ENCODE data around the gene SLC9A5. TPM values are rescaled to one million over a fixed set of nuclear protein-coding genes. Genes with fewer than 3 reads are reported as not detected.

SLC9A5 gene
- total and polyA plus RNA-seq, 10 of the 15 experiments (the other 5 are each of a cell fraction or from before 2014, with no cell fraction given), result 0.26 to 5.7 (median 1.5) TPM

DNA sequence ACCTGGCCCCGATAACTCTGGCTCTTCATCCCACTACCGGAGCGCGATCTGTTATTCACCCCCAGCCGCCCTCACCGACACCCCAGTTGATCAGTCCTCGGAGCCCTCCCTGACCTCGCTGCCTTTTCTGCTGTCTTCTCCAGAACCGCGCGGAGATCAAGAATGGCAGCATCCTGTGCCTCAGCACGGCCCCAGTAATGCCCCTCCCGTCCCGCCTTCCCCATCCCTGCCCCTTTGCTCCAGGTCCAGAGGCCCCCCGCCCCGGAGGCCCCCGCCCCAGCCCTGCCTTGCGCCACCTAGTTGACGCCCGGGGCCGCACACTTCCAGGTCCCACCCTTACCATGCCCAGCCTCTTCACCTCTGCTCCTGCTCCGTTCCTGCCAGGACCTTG lies 49.0 kb upstream of the SLC9A5 start:
- no peak for DNase-seq (ENCODE audit: low read depth, low spot score)
- RAD21 ChIA-PET (ENCODE audit: unreplicated experiment), result no interaction called here
- TF ChIP-seq STAT3 (IDR thresholded peaks at IDR 0.05; ENCODE audit: low read depth, low read length), result no peak
- no peak for TF ChIP-seq SMARCA5 (IDR thresholded peaks at IDR 0.05)
- TF ChIP-seq LARP7 (IDR thresholded peaks at IDR 0.05), result no peak
- no peak for TF ChIP-seq FOS (IDR thresholded peaks at IDR 0.05; ENCODE audit: borderline replicate concordance, extremely low read depth, insufficient read length)
- no peak for TF ChIP-seq CHD1 (IDR thresholded peaks at IDR 0.05; ENCODE audit: low read depth, low read length)
- no peak for TF ChIP-seq TCF12 (IDR thresholded peaks at IDR 0.05; ENCODE audit: low read depth, low read length)
- no peak for TF ChIP-seq CREM (IDR thresholded peaks at IDR 0.05; ENCODE audit: low read depth)
- TF ChIP-seq WRNIP1 (IDR thresholded peaks at IDR 0.05; ENCODE audit: borderline replicate concordance, low read depth, low read length), result no peak
- TF ChIP-seq ASH2L (IDR thresholded peaks at IDR 0.05; ENCODE audit: borderline replicate concordance, low read depth), result no peak
- TF ChIP-seq, protein P1, sequence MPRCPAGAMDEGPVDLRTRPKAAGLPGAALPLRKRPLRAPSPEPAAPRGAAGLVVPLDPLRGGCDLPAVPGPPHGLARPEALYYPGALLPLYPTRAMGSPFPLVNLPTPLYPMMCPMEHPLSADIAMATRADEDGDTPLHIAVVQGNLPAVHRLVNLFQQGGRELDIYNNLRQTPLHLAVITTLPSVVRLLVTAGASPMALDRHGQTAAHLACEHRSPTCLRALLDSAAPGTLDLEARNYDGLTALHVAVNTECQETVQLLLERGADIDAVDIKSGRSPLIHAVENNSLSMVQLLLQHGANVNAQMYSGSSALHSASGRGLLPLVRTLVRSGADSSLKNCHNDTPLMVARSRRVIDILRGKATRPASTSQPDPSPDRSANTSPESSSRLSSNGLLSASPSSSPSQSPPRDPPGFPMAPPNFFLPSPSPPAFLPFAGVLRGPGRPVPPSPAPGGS (IDR thresholded peaks at IDR 0.05; ENCODE audit: borderline replicate concordance, insufficient read depth, low read depth, low read length, poor library complexity, severe bottlenecking), result no peak
- TF ChIP-seq, protein P2, sequence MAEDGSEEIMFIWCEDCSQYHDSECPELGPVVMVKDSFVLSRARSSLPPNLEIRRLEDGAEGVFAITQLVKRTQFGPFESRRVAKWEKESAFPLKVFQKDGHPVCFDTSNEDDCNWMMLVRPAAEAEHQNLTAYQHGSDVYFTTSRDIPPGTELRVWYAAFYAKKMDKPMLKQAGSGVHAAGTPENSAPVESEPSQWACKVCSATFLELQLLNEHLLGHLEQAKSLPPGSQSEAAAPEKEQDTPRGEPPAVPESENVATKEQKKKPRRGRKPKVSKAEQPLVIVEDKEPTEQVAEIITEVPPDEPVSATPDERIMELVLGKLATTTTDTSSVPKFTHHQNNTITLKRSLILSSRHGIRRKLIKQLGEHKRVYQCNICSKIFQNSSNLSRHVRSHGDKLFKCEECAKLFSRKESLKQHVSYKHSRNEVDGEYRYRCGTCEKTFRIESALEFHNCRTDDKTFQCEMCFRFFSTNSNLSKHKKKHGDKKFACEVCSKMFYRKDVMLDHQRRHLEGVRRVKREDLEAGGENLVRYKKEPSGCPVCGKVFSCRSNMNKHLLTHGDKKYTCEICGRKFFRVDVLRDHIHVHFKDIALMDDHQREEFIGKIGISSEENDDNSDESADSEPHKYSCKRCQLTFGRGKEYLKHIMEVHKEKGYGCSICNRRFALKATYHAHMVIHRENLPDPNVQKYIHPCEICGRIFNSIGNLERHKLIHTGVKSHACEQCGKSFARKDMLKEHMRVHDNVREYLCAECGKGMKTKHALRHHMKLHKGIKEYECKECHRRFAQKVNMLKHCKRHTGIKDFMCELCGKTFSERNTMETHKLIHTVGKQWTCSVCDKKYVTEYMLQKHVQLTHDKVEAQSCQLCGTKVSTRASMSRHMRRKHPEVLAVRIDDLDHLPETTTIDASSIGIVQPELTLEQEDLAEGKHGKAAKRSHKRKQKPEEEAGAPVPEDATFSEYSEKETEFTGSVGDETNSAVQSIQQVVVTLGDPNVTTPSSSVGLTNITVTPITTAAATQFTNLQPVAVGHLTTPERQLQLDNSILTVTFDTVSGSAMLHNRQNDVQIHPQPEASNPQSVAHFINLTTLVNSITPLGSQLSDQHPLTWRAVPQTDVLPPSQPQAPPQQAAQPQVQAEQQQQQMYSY (CRISPR knock-in tag; IDR thresholded peaks at IDR 0.05), result no peak
- TF ChIP-seq POLR2A (IDR thresholded peaks at IDR 0.05; ENCODE audit: low read depth, low read length), result no peak
- TF ChIP-seq BHLHE40 (IDR thresholded peaks at IDR 0.05; ENCODE audit: borderline replicate concordance in 1 of 2, low read depth in 2 of 2, low read length in 1 of 2), result no peak
- TF ChIP-seq, protein P3, sequence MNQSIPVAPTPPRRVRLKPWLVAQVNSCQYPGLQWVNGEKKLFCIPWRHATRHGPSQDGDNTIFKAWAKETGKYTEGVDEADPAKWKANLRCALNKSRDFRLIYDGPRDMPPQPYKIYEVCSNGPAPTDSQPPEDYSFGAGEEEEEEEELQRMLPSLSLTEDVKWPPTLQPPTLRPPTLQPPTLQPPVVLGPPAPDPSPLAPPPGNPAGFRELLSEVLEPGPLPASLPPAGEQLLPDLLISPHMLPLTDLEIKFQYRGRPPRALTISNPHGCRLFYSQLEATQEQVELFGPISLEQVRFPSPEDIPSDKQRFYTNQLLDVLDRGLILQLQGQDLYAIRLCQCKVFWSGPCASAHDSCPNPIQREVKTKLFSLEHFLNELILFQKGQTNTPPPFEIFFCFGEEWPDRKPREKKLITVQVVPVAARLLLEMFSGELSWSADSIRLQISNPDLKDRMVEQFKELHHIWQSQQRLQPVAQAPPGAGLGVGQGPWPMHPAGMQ (IDR thresholded peaks at IDR 0.05; ENCODE audit: borderline replicate concordance), result no peak
- TF ChIP-seq, protein P4, sequence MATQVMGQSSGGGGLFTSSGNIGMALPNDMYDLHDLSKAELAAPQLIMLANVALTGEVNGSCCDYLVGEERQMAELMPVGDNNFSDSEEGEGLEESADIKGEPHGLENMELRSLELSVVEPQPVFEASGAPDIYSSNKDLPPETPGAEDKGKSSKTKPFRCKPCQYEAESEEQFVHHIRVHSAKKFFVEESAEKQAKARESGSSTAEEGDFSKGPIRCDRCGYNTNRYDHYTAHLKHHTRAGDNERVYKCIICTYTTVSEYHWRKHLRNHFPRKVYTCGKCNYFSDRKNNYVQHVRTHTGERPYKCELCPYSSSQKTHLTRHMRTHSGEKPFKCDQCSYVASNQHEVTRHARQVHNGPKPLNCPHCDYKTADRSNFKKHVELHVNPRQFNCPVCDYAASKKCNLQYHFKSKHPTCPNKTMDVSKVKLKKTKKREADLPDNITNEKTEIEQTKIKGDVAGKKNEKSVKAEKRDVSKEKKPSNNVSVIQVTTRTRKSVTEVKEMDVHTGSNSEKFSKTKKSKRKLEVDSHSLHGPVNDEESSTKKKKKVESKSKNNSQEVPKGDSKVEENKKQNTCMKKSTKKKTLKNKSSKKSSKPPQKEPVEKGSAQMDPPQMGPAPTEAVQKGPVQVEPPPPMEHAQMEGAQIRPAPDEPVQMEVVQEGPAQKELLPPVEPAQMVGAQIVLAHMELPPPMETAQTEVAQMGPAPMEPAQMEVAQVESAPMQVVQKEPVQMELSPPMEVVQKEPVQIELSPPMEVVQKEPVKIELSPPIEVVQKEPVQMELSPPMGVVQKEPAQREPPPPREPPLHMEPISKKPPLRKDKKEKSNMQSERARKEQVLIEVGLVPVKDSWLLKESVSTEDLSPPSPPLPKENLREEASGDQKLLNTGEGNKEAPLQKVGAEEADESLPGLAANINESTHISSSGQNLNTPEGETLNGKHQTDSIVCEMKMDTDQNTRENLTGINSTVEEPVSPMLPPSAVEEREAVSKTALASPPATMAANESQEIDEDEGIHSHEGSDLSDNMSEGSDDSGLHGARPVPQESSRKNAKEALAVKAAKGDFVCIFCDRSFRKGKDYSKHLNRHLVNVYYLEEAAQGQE (IDR thresholded peaks at IDR 0.05; ENCODE audit: low read depth, low read length), result no peak

More for the DNA sequence above, 49.0 kb upstream of the SLC9A5 start:
- ChIA-PET POLR2A (no interaction called here), CTCF (no interaction called here), SMC1A (ENCODE audit: uncharacterized antibody, unreplicated experiment) (no interaction called here)
- no peaks in the 10 kb centered on the region for H3K27me3 ChIP-seq (replicated peaks in 1 of 2; ENCODE audit: control insufficient read depth in 2 of 2, insufficient read depth in 2 of 2, low read length in 1 of 2)
- H3K4me3 ChIP-seq, result no peak overlapping the region
- 96% methylated on average over 15 of the region's 22 CpGs for WGBS (ENCODE audit: insufficient coverage, insufficient replicate concordance, low lambda C conversion rate, missing lambda C conversion rate)
- H3K9me3 ChIP-seq (replicated peaks; ENCODE audit: control insufficient read depth, insufficient read depth, low read length), result no peaks in the 10 kb centered on the region
- H3K27ac ChIP-seq (ENCODE audit: control insufficient read depth, insufficient read depth), result no peak overlapping the region
- no TSS peak for BruUV-seq (replicated peaks)
- no peak for ATAC-seq
- H2AFZ ChIP-seq (ENCODE audit: control insufficient read depth, low read depth, low read length), result no peak overlapping the region
- H3K36me3 ChIP-seq (ENCODE audit: control insufficient read depth in 2 of 2, insufficient read depth in 2 of 2, low read length in 1 of 2), result peaks cover 21 to 52% of the 10 kb centered on the region in 2 experiments
- H3K9ac ChIP-seq (ENCODE audit: control insufficient read depth, insufficient read depth, low read length), result no peak overlapping the region
- peaks cover 7% of the 10 kb centered on the region; the same call in 1 of the 2 replicates for H4K20me1 ChIP-seq (ENCODE audit: control insufficient read depth, insufficient read depth)
- H3K79me2 ChIP-seq (ENCODE audit: control insufficient read depth, insufficient read depth, low read length), result no peaks in the 10 kb centered on the region
- FAIRE-seq, result no peak
- no peak overlapping the region for H3K4me2 ChIP-seq (ENCODE audit: control insufficient read depth, insufficient read depth)
- intact Hi-C loops (cut with micrococcal nuclease; ENCODE audit: unreplicated experiment) (no loop called here), in situ Hi-C loops (cut with MboI) (no loop called here)
- H3K4me1 ChIP-seq (ENCODE audit: control insufficient read depth, insufficient read depth, low read length), result no peaks in the 10 kb centered on the region
